ENCODE measurements around the gene GFM2. TPM values are rescaled to one million over a fixed set of nuclear protein-coding genes. Genes with fewer than 3 reads are reported as not detected.
"Not testable (repeated sequence)": the region's sequence is repeated elsewhere in the genome, so short reads cannot be mapped to it uniquely, and the experiment has no call there.

GFM2 gene
- total RNA-seq, 1 experiment from 2014 or later: 36.0 TPM

DNA sequence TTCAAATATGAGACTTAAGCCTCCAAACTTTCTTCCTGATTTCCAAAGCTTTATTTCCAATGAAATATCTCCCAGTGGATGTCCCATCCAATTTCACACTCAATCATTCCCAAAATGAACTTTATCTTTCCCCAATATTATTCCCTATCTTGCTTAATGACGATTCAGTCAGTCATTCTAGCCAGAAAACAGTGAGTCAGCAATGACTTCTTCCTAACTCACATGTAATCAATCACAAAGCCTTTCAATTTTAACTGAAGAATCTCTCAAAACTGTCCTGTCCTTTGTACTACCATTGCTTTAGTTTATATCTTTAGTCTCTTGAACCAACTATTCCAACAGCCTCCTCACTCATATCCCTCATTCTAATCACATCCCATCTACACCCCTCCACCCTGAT lies 35.0 kb upstream of the GFM2 start:
- ChIA-PET CTCF (no interaction called here), POLR2A (ENCODE audit: low non-redundant PET) (no interaction called here)
- intact Hi-C loops (cut with micrococcal nuclease; ENCODE audit: unreplicated experiment): no loop called here
- no peak for DNase-seq (ENCODE audit: low spot score)
- no peaks in the 10 kb centered on the region for H3K4me1 ChIP-seq (ENCODE audit: insufficient read depth, low read length, poor library complexity, severe bottlenecking)
- no peak overlapping the region for H3K4me3 ChIP-seq (ENCODE audit: low read depth, low read length, poor library complexity, severe bottlenecking)
- no peak overlapping the region for H3K27ac ChIP-seq (ENCODE audit: low read depth, low read length, poor library complexity, severe bottlenecking)
- BruUV-seq (replicated peaks): no TSS peak
- no peaks in the 10 kb centered on the region for H3K27me3 ChIP-seq (replicated peaks; ENCODE audit: insufficient read depth, low read depth, low read length, poor library complexity)
- TF ChIP-seq, protein P1, sequence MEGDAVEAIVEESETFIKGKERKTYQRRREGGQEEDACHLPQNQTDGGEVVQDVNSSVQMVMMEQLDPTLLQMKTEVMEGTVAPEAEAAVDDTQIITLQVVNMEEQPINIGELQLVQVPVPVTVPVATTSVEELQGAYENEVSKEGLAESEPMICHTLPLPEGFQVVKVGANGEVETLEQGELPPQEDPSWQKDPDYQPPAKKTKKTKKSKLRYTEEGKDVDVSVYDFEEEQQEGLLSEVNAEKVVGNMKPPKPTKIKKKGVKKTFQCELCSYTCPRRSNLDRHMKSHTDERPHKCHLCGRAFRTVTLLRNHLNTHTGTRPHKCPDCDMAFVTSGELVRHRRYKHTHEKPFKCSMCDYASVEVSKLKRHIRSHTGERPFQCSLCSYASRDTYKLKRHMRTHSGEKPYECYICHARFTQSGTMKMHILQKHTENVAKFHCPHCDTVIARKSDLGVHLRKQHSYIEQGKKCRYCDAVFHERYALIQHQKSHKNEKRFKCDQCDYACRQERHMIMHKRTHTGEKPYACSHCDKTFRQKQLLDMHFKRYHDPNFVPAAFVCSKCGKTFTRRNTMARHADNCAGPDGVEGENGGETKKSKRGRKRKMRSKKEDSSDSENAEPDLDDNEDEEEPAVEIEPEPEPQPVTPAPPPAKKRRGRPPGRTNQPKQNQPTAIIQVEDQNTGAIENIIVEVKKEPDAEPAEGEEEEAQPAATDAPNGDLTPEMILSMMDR (conservative IDR thresholded peaks at IDR 0.05; ENCODE audit: low read depth, low read length): no peak
- no peak for TF ChIP-seq EZH2 (IDR thresholded peaks at IDR 0.05; ENCODE audit: borderline replicate concordance, low read depth, low read length, poor library complexity, severe bottlenecking)
- H3K9me3 ChIP-seq (ENCODE audit: low read depth, low read length, poor library complexity, severe bottlenecking): no peaks in the 10 kb centered on the region
- H3K36me3 ChIP-seq (ENCODE audit: insufficient read depth, low read length, poor library complexity, severe bottlenecking): no peaks in the 10 kb centered on the region

DNA sequence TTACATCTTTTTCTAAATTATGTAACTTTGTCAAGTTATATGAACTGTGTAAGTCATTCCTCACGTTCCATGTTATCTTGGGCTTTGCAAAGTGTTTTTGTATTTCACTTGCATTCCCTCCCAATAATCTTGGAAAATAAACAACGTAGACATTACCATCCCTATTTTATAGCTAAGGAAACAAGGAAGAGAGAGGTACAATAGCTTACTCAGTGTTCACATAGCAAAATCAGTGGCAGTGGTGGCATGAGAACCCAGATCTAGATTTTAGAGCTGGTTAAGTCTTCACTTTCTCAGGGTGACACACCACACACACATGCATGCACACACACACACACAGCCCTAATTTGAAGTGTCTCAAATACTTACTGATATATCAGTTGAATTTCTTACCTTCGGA lies 34.3 kb upstream of the GFM2 start:
- Histone ChIP-seq H3K27ac (ENCODE audit: low read depth, low read length, poor library complexity, severe bottlenecking) (no peak overlapping the region), H3K27me3 (replicated peaks; ENCODE audit: insufficient read depth, low read depth, low read length, poor library complexity) (no peaks in the 10 kb centered on the region), H3K9me3 (ENCODE audit: low read depth, low read length, poor library complexity, severe bottlenecking) (no peaks in the 10 kb centered on the region), H3K36me3 (ENCODE audit: insufficient read depth, low read length, poor library complexity, severe bottlenecking) (no peaks in the 10 kb centered on the region), H3K4me3 (ENCODE audit: low read depth, low read length, poor library complexity, severe bottlenecking) (no peak overlapping the region), H3K4me1 (ENCODE audit: insufficient read depth, low read length, poor library complexity, severe bottlenecking) (no peaks in the 10 kb centered on the region)
- TF ChIP-seq, protein P1 (conservative IDR thresholded peaks at IDR 0.05; ENCODE audit: low read depth, low read length): no peak
- TF ChIP-seq EZH2 (IDR thresholded peaks at IDR 0.05; ENCODE audit: borderline replicate concordance, low read depth, low read length, poor library complexity, severe bottlenecking): no peak
- DNase-seq (ENCODE audit: low spot score): no peak
- intact Hi-C loops (cut with micrococcal nuclease; ENCODE audit: unreplicated experiment): no loop called here
- BruUV-seq (replicated peaks): no TSS peak
- POLR2A ChIA-PET (ENCODE audit: low non-redundant PET): no interaction called here
- CTCF ChIA-PET: no interaction called here

DNA sequence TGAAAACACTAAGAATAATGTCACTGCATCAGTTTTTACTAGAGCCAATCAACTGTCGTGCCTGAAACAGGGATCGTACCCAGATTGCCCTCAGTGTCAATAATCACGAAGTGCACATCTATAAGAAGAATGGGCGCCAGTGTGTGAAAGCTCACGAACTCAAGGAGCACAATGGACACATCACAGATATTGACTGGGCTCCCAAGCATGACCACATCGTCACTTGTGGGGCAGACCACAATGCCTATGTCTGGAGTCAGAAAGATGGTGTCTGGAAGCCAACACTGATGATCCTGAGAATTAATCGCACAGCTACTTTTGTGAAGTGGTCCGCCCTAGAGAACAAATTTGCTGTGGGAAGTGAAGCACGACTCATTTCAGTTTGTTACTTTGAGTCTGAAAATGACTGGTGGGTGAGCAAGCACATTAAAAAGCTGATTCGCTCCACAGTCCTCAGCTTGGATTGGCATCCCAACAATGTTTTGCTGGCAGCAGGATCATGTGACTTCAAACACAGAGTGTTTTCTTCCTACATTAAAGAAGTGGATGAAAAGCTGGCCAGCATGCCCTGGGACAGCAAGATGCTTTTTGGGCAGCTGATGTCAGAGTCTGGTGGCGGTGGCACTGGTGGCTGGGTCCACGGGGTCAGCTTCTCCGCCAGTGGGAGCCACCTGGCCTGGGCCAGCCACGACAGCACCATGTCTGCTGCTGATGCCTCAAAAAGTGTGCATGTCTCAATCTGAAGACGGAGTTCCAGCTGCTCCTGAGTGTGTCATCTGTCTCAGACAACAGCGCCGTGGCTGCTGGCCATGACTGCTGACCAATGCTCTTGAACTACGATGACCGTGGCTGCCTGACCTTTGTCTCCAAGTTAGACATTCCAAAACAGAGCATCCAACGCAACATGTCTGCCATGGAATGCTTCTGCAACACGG lies 32.3 kb upstream of the GFM2 start:
- TF ChIP-seq EZH2 (IDR thresholded peaks at IDR 0.05; ENCODE audit: borderline replicate concordance, low read depth, low read length, poor library complexity, severe bottlenecking): no peak
- TF ChIP-seq, protein P1 (conservative IDR thresholded peaks at IDR 0.05; ENCODE audit: low read depth, low read length): no peak
- H3K27me3 ChIP-seq (replicated peaks; ENCODE audit: insufficient read depth, low read depth, low read length, poor library complexity): no peaks in the 10 kb centered on the region
- no peaks in the 10 kb centered on the region for H3K9me3 ChIP-seq (ENCODE audit: low read depth, low read length, poor library complexity, severe bottlenecking)
- H3K27ac ChIP-seq (ENCODE audit: low read depth, low read length, poor library complexity, severe bottlenecking): no peak overlapping the region
- H3K36me3 ChIP-seq (ENCODE audit: insufficient read depth, low read length, poor library complexity, severe bottlenecking): no peaks in the 10 kb centered on the region
- DNase-seq (ENCODE audit: low spot score): no peak
- no peak overlapping the region for H3K4me3 ChIP-seq (ENCODE audit: low read depth, low read length, poor library complexity, severe bottlenecking)
- BruUV-seq (replicated peaks): no TSS peak
- H3K4me1 ChIP-seq (ENCODE audit: insufficient read depth, low read length, poor library complexity, severe bottlenecking): no peaks in the 10 kb centered on the region
- intact Hi-C loops (cut with micrococcal nuclease; ENCODE audit: unreplicated experiment): no loop called here
- ChIA-PET CTCF (no interaction called here), POLR2A (ENCODE audit: low non-redundant PET) (no interaction called here)

DNA sequence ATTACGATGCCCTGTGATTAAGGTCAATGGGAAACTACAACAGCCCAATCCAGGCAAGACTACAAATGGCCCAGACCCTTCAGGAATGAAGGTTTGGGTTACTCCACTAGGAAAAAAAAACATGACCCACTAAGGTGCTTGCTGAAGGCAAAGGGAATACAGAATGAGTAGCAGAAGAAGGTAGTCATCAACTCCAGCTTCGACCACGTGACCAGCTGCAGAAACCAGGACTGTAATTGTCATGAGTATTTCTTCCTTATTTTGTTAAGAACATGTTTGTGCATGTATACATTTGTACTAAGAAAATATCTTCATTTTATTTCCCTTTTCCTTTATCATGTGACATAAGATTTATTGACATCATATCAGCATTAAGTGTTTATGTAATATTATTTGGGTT lies 24.8 kb upstream of the GFM2 start:
- H3K27ac ChIP-seq (ENCODE audit: low read depth, low read length, poor library complexity, severe bottlenecking); H3K4me3 ChIP-seq (ENCODE audit: low read depth, low read length, poor library complexity, severe bottlenecking); H3K36me3 ChIP-seq (ENCODE audit: insufficient read depth, low read length, poor library complexity, severe bottlenecking); intact Hi-C loops (cut with micrococcal nuclease; ENCODE audit: unreplicated experiment); H3K4me1 ChIP-seq (ENCODE audit: insufficient read depth, low read length, poor library complexity, severe bottlenecking); CTCF ChIA-PET; DNase-seq (ENCODE audit: low spot score); BruUV-seq (replicated peaks); H3K27me3 ChIP-seq (replicated peaks; ENCODE audit: insufficient read depth, low read depth, low read length, poor library complexity); H3K9me3 ChIP-seq (ENCODE audit: low read depth, low read length, poor library complexity, severe bottlenecking); POLR2A ChIA-PET (ENCODE audit: low non-redundant PET): not testable (repeated sequence)
